DOHH2 (cell line): ENCODE results near the gene IL1RAP.

Experiments
- H3F3A ChIP-seq: fragments of 200-600 bp; sonication (generic), shearing (Covaris generic); 2 replicates; pipeline ENCODE4 v1.6.0; 2016; ENCODE audit warnings: antibody characterized with exemption, mild to moderate bottlenecking; ENCODE audit not compliant: control insufficient read depth, insufficient read depth
- H3K27ac ChIP-seq: fragments of 200-600 bp; sonication (generic); 2 replicates; pipeline ENCODE4 v1.5.1; 2014; ENCODE audit warnings: low read depth, mild to moderate bottlenecking, low read length, moderate library complexity
- H3K27me3 ChIP-seq: fragments of 200-600 bp; sonication (generic); 2 replicates; pipeline ENCODE4 v1.6.1; 2014; ENCODE audit warnings: mild to moderate bottlenecking, low read length, mixed read lengths; ENCODE audit not compliant: control insufficient read depth
- H3K36me3 ChIP-seq: fragments of 200-600 bp; sonication (generic); 2 replicates; pipeline ENCODE4 v1.6.1; 2014; ENCODE audit warnings: mild to moderate bottlenecking, low read length, moderate library complexity, mixed read lengths; ENCODE audit not compliant: control insufficient read depth
- H3K4me1 ChIP-seq: fragments of 200-600 bp; sonication (generic); 2 replicates; pipeline ENCODE4 v1.6.1; 2014; ENCODE audit warnings: mild to moderate bottlenecking, low read length, mixed read lengths; ENCODE audit not compliant: control insufficient read depth
- H3K4me2 ChIP-seq: fragments of 200-600 bp; sonication (generic); 2 replicates; pipeline ENCODE4 v1.6.0; 2014; ENCODE audit warnings: mild to moderate bottlenecking, low read length, moderate library complexity
- H3K4me3 ChIP-seq: fragments of 200-600 bp; sonication (generic); 2 replicates; pipeline ENCODE4 v1.5.1; 2014; ENCODE audit warnings: mild to moderate bottlenecking, low read length, mixed read lengths
- H3K79me2 ChIP-seq: fragments of 200-600 bp; sonication (generic); 2 replicates; pipeline ENCODE4 v1.6.1; 2014; ENCODE audit warnings: mild to moderate bottlenecking, low read length, mixed read lengths; ENCODE audit not compliant: control insufficient read depth
- H3K9me2 ChIP-seq: fragments of 200-600 bp; sonication (generic); replicated peaks from 2 replicates; pipeline ENCODE4 v1.6.1; 2014; ENCODE audit warnings: mild to moderate bottlenecking, low read length, mixed read lengths; ENCODE audit not compliant: control insufficient read depth
- H3K9me3 ChIP-seq: fragments of 200-600 bp; sonication (generic); 2 replicates; pipeline ENCODE4 v1.6.1; 2014; ENCODE audit warnings: antibody characterized with exemption, low read length, mixed read lengths; ENCODE audit not compliant: control insufficient read depth, insufficient read depth
- H4K20me1 ChIP-seq: fragments of 200-600 bp; sonication (generic); 2 replicates; pipeline ENCODE4 v1.6.0; 2014; ENCODE audit warnings: low read depth, mild to moderate bottlenecking, antibody characterized with exemption, low read length, moderate library complexity; ENCODE audit not compliant: control insufficient read depth, insufficient read depth
- CTCF ChIP-seq: fragments of 200-600 bp; sonication (generic); IDR thresholded peaks from one replicate; pipeline ENCODE4 v1.5.1; 2014; ENCODE audit warnings: antibody characterized with exemption, mild to moderate bottlenecking, low read depth, low read length; ENCODE audit not compliant: poor library complexity, severe bottlenecking
- EZH2phosphoT487 ChIP-seq: fragments of 200-600 bp; sonication (generic); IDR thresholded peaks from 2 replicates; pipeline ENCODE4 v1.6.1; 2017; ENCODE audit warnings: borderline replicate concordance, mild to moderate bottlenecking, antibody characterized with exemption, low read length, moderate library complexity, mixed read lengths

The IL1RAP gene

GRCh38 chr3:190658106-190658505, 144.2 kb downstream of the IL1RAP start:
- no peaks in the 10 kb centered on the region for H3K27me3 ChIP-seq
- no peak overlapping the region for H3K4me2 ChIP-seq
- H3K4me1 ChIP-seq = no peaks in the 10 kb centered on the region
- H3K9me3 ChIP-seq = no peaks in the 10 kb centered on the region
- H3F3A ChIP-seq = no peaks in the 10 kb centered on the region
- no peaks in the 10 kb centered on the region for H4K20me1 ChIP-seq
- TF ChIP-seq CTCF (no peak), EZH2phosphoT487 (no peak)
- H3K36me3 ChIP-seq = no peaks in the 10 kb centered on the region
- no peak overlapping the region for H3K4me3 ChIP-seq
- H3K9me2 ChIP-seq = no peaks in the 10 kb centered on the region
- no peak overlapping the region for H3K27ac ChIP-seq
- no peaks in the 10 kb centered on the region for H3K79me2 ChIP-seq

DNA sequence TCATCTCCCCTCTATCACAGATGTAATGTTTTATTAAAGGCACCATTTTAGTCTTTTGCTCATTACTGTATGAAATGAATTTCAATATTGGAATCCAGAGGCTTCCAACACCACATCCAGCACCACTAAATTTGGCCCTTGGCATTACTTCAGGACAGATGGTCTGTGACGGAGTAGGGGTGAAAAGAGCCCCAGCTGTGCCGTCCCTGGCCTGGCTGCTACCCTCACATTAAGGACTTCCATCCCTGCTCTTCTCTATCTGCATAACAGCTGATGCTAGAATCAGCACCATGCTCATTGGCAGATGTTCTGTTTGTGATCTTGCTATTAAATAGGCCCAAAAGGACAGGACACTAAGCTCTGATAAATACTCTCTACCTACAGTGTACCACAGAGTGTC, 152.9 kb downstream of the IL1RAP start:
- H3K9me2 ChIP-seq = no peaks in the 10 kb centered on the region
- no peaks in the 10 kb centered on the region for H3K9me3 ChIP-seq
- H3K27ac ChIP-seq = no peak overlapping the region
- H3K4me3 ChIP-seq = no peak overlapping the region
- no peaks in the 10 kb centered on the region for H3F3A ChIP-seq
- TF ChIP-seq CTCF (no peak), EZH2phosphoT487 (no peak)
- no peaks in the 10 kb centered on the region for H3K27me3 ChIP-seq
- no peaks in the 10 kb centered on the region for H3K79me2 ChIP-seq
- H4K20me1 ChIP-seq = no peaks in the 10 kb centered on the region
- H3K4me2 ChIP-seq = no peak overlapping the region
- H3K36me3 ChIP-seq = no peaks in the 10 kb centered on the region
- no peaks in the 10 kb centered on the region for H3K4me1 ChIP-seq

DNA sequence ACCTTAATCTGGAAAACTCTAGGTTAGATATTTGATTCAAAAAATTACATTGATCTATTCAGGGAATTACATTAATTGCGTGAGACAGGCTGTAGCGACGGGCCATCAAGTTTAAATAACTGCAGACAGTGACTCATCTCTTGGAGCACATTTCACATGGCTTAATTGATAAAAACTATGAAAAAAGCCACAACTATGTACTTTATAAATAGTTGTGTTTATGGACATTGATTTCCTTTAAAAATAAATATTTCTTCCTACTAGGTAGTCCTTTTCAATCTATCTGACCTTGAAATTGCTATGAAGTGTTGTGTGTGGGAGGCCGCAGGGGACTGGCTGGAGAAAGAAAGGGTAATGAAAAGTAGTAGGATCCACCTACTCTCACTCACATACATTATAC, 157.8 kb downstream of the IL1RAP start:
- no peaks in the 10 kb centered on the region for H3K27me3 ChIP-seq
- no peaks in the 10 kb centered on the region for H3K9me3 ChIP-seq
- H3K36me3 ChIP-seq = no peaks in the 10 kb centered on the region
- TF ChIP-seq CTCF (no peak), EZH2phosphoT487 (no peak)
- H3K4me3 ChIP-seq = no peak overlapping the region
- H3K9me2 ChIP-seq = no peaks in the 10 kb centered on the region
- H3K27ac ChIP-seq = no peak overlapping the region
- no peaks in the 10 kb centered on the region for H3F3A ChIP-seq
- no peak overlapping the region for H3K4me2 ChIP-seq
- H4K20me1 ChIP-seq = no peaks in the 10 kb centered on the region
- no peaks in the 10 kb centered on the region for H3K4me1 ChIP-seq
- no peaks in the 10 kb centered on the region for H3K79me2 ChIP-seq

GRCh38 chr3:190673148-190673547, 159.3 kb downstream of the IL1RAP start:
- Histone ChIP-seq H3K9me3 (peaks cover 4% of the 10 kb centered on the region; the same call in 1 of the 2 replicates), H3K4me1 (no peaks in the 10 kb centered on the region), H3K4me2 (no peak overlapping the region), H3F3A (no peaks in the 10 kb centered on the region), H3K79me2 (no peaks in the 10 kb centered on the region), H3K27me3 (no peaks in the 10 kb centered on the region), H3K4me3 (no peak overlapping the region), H3K27ac (no peak overlapping the region), H3K36me3 (no peaks in the 10 kb centered on the region), H4K20me1 (no peaks in the 10 kb centered on the region), H3K9me2 (no peaks in the 10 kb centered on the region)
- TF ChIP-seq EZH2phosphoT487 (no peak), CTCF (no peak)
